Neural cell (in vitro differentiated cells): ENCODE results near the gene TMEM63B. TPM values are rescaled to one million over a fixed set of nuclear protein-coding genes. Genes with fewer than 3 reads are reported as not detected.

Experiments
- H2AFZ ChIP-seq: fragments of 200-600, 300-800 bp; sonication (generic), shearing (Covaris generic); 2 replicates; pipeline ENCODE4 v1.6.0; 2014; ENCODE audit warnings: low read depth, mild to moderate bottlenecking, antibody characterized with exemption, low read length, moderate library complexity
- H3F3A ChIP-seq: fragments of 200-600 bp; shearing (Covaris generic); 2 replicates; pipeline ENCODE4 v1.6.1; 2016; ENCODE audit warnings: mild to moderate bottlenecking, moderate library complexity, mixed read lengths, antibody characterized with exemption, low read length; ENCODE audit not compliant: insufficient read depth, poor library complexity, severe bottlenecking
- H3K27ac ChIP-seq: fragments of 200-600, 300-800 bp; sonication (generic), shearing (Covaris generic); 2 replicates; pipeline ENCODE4 v1.5.1; 2014; ENCODE audit warnings: mild to moderate bottlenecking, low read length, moderate library complexity
- H3K27me3 ChIP-seq: fragments of 300-800, 200-600 bp; sonication (generic), shearing (Covaris generic); 2 replicates; pipeline ENCODE4 v1.6.0; 2014; ENCODE audit warnings: mild to moderate bottlenecking, low read depth, low read length, moderate library complexity; ENCODE audit not compliant: insufficient read depth
- H3K36me3 ChIP-seq: fragments of 300-800, 200-600 bp; sonication (generic), shearing (Covaris generic); 2 replicates; pipeline ENCODE4 v1.5.1; 2014; ENCODE audit warnings: mild to moderate bottlenecking, antibody characterized with exemption, low read length, moderate library complexity; ENCODE audit not compliant: insufficient read depth
- H3K4me2 ChIP-seq: fragments of 300-800, 200-600 bp; sonication (generic), shearing (Covaris generic); 2 replicates; pipeline ENCODE4 v1.6.0; 2014; ENCODE audit warnings: mild to moderate bottlenecking, low read length
- H3K4me3 ChIP-seq: fragments of 300-800, 200-600 bp; sonication (generic), shearing (Covaris generic); 2 replicates; pipeline ENCODE4 v1.5.1; 2014; ENCODE audit warnings: mild to moderate bottlenecking, low read length, moderate library complexity
- H3K79me2 ChIP-seq: fragments of 200-600 bp; shearing (Covaris generic); replicated peaks from 2 replicates; pipeline ENCODE4 v1.6.0; 2014; ENCODE audit warnings: mild to moderate bottlenecking, low read length, moderate library complexity; ENCODE audit not compliant: insufficient read depth
- H3K9ac ChIP-seq: fragments of 300-800, 200-600 bp; sonication (generic), shearing (Covaris generic); 2 replicates; pipeline ENCODE4 v1.6.1; 2016; ENCODE audit warnings: mild to moderate bottlenecking, low read length, mixed read lengths
- H3K9me2 ChIP-seq: fragments of 200-600 bp; shearing (Covaris generic); 2 replicates; pipeline ENCODE4 v1.6.1; 2016; ENCODE audit warnings: mild to moderate bottlenecking, low read length, mixed read lengths; ENCODE audit not compliant: insufficient read depth
- H3K9me3 ChIP-seq: fragments of 200-600, 300-800 bp; sonication (generic), shearing (Covaris generic); 2 replicates; pipeline ENCODE4 v1.6.1; 2016; ENCODE audit warnings: mild to moderate bottlenecking, mixed run types, low read length, moderate library complexity, mixed read lengths
- H4K20me1 ChIP-seq: fragments of 200-600 bp; shearing (Covaris generic); 2 replicates; pipeline ENCODE4 v1.6.1; 2016; ENCODE audit warnings: mild to moderate bottlenecking, mixed run types; ENCODE audit not compliant: insufficient read depth
- EP300 ChIP-seq: fragments of 450-650 bp; conservative IDR thresholded peaks from 2 replicates; pipeline ENCODE4 v1.6.1; 2014; ENCODE audit warnings: antibody characterized with exemption, mild to moderate bottlenecking, moderate library complexity; ENCODE audit not compliant: poor library complexity, severe bottlenecking
- EZH2 ChIP-seq: fragments of 200-600, 300-800 bp; shearing (Covaris generic), sonication (generic); IDR thresholded peaks from 2 replicates; pipeline ENCODE4 v1.6.1; 2014; ENCODE audit warnings: antibody characterized with exemption, low read length, borderline replicate concordance, mild to moderate bottlenecking; ENCODE audit not compliant: insufficient read depth, poor library complexity, severe bottlenecking
- MXI1 ChIP-seq: fragments of 450-650 bp; conservative IDR thresholded peaks from 2 replicates; pipeline ENCODE4 v1.6.1; 2014; ENCODE audit warnings: antibody characterized with exemption, mild to moderate bottlenecking; ENCODE audit not compliant: poor library complexity, severe bottlenecking
- POLR2AphosphoS5 ChIP-seq: IDR thresholded peaks from 2 replicates; pipeline ENCODE4 v1.6.1; 2012
- RAD21 ChIP-seq: fragments of 450-650 bp; conservative IDR thresholded peaks from 2 replicates; pipeline ENCODE4 v1.6.1; 2014; ENCODE audit warnings: antibody characterized with exemption, mild to moderate bottlenecking, moderate library complexity
- REST ChIP-seq: IDR thresholded peaks from 2 replicates; pipeline ENCODE4 v1.6.1; 2012; ENCODE audit warnings: borderline replicate concordance
- SMC3 ChIP-seq: fragments of 450-650 bp; conservative IDR thresholded peaks from 2 replicates; pipeline ENCODE4 v1.6.1; 2014; ENCODE audit warnings: antibody characterized with exemption, mild to moderate bottlenecking, moderate library complexity; ENCODE audit not compliant: poor library complexity
- TAF1 ChIP-seq: IDR thresholded peaks from 2 replicates; pipeline ENCODE4 v1.6.1; 2012; ENCODE audit warnings: low read depth
- polyA plus RNA-seq: library from polyadenylated mRNA; depleted of rRNA; stranded (reverse); fragments of >200 nt; gene quantifications from 2 replicates; pipeline ENCODE4 v1.2.3, GENCODE V29; 2014
- TF ChIP-seq, protein P1 (sequence below): fragments of 450-650 bp; IDR thresholded peaks from 2 replicates; pipeline ENCODE4 v1.5.1; 2014; ENCODE audit warnings: antibody characterized with exemption, mild to moderate bottlenecking, moderate library complexity; ENCODE audit not compliant: poor library complexity, severe bottlenecking

TMEM63B gene
- polyA plus RNA-seq, 1 donor from 2014 or later = 49.9 TPM

DNA sequence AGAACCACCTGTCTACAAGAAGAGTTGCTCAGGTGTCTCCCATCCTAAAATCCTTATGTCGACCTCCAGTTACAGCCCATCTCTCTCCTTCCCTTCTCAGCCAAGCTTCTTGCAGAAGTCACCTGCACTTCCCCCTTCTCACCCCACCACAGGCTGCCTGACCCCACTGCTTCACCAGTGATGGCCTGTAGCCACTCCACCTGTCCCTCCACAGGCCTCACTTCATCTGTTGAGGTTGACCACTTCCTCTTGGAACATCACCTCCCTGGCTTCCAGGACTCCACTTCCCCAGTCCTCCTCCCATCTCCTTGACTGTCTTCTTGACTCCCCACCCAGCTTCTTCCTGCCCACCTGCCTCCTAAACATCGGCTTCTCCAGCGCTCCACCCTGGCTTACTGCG, 25.5 kb upstream of the TMEM63B start:
- no peak overlapping the region for H3K9ac ChIP-seq
- no peaks in the 10 kb centered on the region for H3K9me3 ChIP-seq
- H3K9me2 ChIP-seq = no peaks in the 10 kb centered on the region
- no peaks in the 10 kb centered on the region for H4K20me1 ChIP-seq
- H3K27ac ChIP-seq = no peak overlapping the region
- H3K4me2 ChIP-seq = no peak overlapping the region
- TF ChIP-seq EZH2 (no peak), EP300 (no peak), REST (no peak), RAD21 (no peak)
- H3K27me3 ChIP-seq = no peaks in the 10 kb centered on the region
- no peaks in the 10 kb centered on the region for H3K79me2 ChIP-seq
- no peaks in the 10 kb centered on the region for H3K36me3 ChIP-seq
- H2AFZ ChIP-seq = no peak overlapping the region
- no peak overlapping the region for H3K4me3 ChIP-seq
- no peaks in the 10 kb centered on the region for H3F3A ChIP-seq

DNA sequence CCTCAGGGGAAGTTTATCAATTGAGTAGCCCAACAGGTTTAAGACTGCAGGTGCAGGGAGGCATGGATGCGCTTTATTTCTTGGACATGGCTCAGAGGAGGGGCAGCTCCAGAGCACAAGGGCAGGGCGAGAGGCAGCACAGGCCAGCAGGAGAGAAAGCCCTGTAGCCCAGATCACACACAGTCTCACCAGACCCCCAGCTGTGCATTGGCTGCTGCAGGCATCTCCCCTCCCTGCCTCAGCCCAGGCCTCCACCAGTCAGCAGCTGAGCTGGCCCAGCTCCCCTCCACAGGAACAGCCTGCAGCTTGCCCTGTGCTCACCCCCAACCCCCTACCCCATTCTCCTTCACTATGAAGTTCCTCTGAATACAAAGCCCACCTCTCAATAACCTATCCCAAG, 24.8 kb upstream of the TMEM63B start:
- H3K27me3 ChIP-seq = no peaks in the 10 kb centered on the region
- no peak overlapping the region for H3K4me2 ChIP-seq
- no peak for TF ChIP-seq MXI1
- H3K4me3 ChIP-seq = no peak overlapping the region
- H3K27ac ChIP-seq = no peak overlapping the region
- H2AFZ ChIP-seq = no peak overlapping the region
- no peaks in the 10 kb centered on the region for H4K20me1 ChIP-seq
- H3K9me3 ChIP-seq = no peaks in the 10 kb centered on the region
- no peak overlapping the region for H3K9ac ChIP-seq
- no peaks in the 10 kb centered on the region for H3K9me2 ChIP-seq
- H3K79me2 ChIP-seq = no peaks in the 10 kb centered on the region
- no peaks in the 10 kb centered on the region for H3F3A ChIP-seq
- no peaks in the 10 kb centered on the region for H3K36me3 ChIP-seq

DNA sequence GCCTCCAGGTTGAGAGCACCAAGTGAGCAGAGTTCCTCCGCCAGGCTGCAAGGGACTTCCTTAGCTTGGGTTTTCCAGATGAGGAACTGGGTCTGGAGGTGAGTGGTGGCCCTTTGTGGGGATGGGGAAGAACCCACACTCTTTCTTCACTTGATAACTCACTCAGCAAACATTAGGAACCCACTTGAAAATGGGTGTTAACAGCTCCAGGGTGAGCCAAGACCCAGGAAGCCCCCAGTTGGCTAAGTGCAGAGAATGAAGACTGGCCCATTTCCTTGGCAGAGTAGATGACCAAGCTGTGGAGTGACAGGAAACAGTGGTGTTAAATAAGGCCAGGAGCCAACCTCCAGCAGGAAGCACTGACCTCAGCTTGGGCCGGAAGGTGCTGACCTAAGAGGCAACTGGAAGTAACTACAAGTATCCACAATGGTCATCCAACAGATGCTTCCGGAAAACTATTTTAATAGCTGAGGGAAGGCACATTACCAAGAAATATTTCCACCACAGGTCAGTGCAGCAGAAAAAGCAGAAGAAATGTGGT, 22.8 kb upstream of the TMEM63B start:
- Histone ChIP-seq H3K27me3 (no peaks in the 10 kb centered on the region), H3K79me2 (no peaks in the 10 kb centered on the region), H3K27ac (no peak overlapping the region), H4K20me1 (no peaks in the 10 kb centered on the region), H3K4me2 (no peak overlapping the region), H3K9ac (no peak overlapping the region), H3K4me3 (no peak overlapping the region), H3K9me2 (no peaks in the 10 kb centered on the region), H3K36me3 (no peaks in the 10 kb centered on the region), H3F3A (no peaks in the 10 kb centered on the region), H3K9me3 (no peaks in the 10 kb centered on the region), H2AFZ (no peak overlapping the region)
- no peak for TF ChIP-seq POLR2AphosphoS5
- TF ChIP-seq REST = no peak
- TF ChIP-seq SMC3 = no peak
- TF ChIP-seq EP300 = no peak
- no peak for TF ChIP-seq EZH2
- TF ChIP-seq MXI1 = no peak
- TF ChIP-seq, protein P1, sequence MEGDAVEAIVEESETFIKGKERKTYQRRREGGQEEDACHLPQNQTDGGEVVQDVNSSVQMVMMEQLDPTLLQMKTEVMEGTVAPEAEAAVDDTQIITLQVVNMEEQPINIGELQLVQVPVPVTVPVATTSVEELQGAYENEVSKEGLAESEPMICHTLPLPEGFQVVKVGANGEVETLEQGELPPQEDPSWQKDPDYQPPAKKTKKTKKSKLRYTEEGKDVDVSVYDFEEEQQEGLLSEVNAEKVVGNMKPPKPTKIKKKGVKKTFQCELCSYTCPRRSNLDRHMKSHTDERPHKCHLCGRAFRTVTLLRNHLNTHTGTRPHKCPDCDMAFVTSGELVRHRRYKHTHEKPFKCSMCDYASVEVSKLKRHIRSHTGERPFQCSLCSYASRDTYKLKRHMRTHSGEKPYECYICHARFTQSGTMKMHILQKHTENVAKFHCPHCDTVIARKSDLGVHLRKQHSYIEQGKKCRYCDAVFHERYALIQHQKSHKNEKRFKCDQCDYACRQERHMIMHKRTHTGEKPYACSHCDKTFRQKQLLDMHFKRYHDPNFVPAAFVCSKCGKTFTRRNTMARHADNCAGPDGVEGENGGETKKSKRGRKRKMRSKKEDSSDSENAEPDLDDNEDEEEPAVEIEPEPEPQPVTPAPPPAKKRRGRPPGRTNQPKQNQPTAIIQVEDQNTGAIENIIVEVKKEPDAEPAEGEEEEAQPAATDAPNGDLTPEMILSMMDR = no peak
- no peak for TF ChIP-seq RAD21
- no peak for TF ChIP-seq TAF1
